Endothelial cell of umbilical vein (primary cell): ENCODE measurements around the gene EIF2A. TPM values are rescaled to one million over a fixed set of nuclear protein-coding genes. Genes with fewer than 3 reads are reported as not detected.
A peak's percentile ranks its signal among the peaks of the same experiment; 100 is the strongest.

ENCODE experiments used
- BruUV-seq: library from RNA; stranded (reverse); fragments of 400-500 nt; replicated peaks from 2 replicates; lab custom pipeline; 2021; lab: Mats Ljungman, UMichigan
- CTCF ChIA-PET: fragments of 300-600, 350-600 bp; sonication (Branson Sonifier 250); formaldehyde crosslinking; loops from one replicate; lab custom pipeline; 2021; ENCODE audit warnings: antibody characterized with exemption, inconsistent platforms; lab: Charles Lee
- POLR2A ChIA-PET: fragments of 300-600, 350-600 bp; sonication (Branson Sonifier 250); formaldehyde crosslinking; loops from one replicate; lab custom pipeline; 2021; ENCODE audit warnings: antibody characterized with exemption, inconsistent platforms; lab: Charles Lee
- DNase-seq: peaks from one replicate; pipeline ENCODE4 v3.0.0-alpha.2; 2011; ENCODE audit warnings: low read depth, low spot score
- FAIRE-seq: peaks from 2 replicates; lab custom pipeline; 2011; peaks lifted over from hg19 to GRCh38; lab: Jason Lieb, UNC
- H2AFZ ChIP-seq: 2 replicates; pipeline ENCODE4 v1.6.0; 2012; ENCODE audit warnings: low read depth, low read length, control low read depth, inconsistent platforms
- H3K27ac ChIP-seq: 2 replicates; pipeline ENCODE4 v1.5.1; 2011; ENCODE audit warnings: low read depth, mild to moderate bottlenecking, control low read depth, low read length, moderate library complexity; ENCODE audit not compliant: insufficient read depth
- H3K27me3 ChIP-seq, 2 experiments: 2 replicates each; pipeline versions ENCODE4 v1.6.0 to v1.6.1; 2011; ENCODE audit warnings: low read length in 2 of 2, mixed read lengths in 1 of 2; ENCODE audit not compliant: control insufficient read depth in 2 of 2, insufficient read depth in 2 of 2
- H3K36me3 ChIP-seq, 2 experiments: 2 replicates in 1 of 2; 3 replicates in 1 of 2; pipeline ENCODE4 v1.5.1; 2011; ENCODE audit warnings: low read length in 2 of 2, mild to moderate bottlenecking in 1 of 2, moderate library complexity in 1 of 2; ENCODE audit not compliant: control insufficient read depth in 2 of 2, insufficient read depth in 2 of 2; ENCODE audit errors: extremely low read depth in 1 of 2
- H3K4me1 ChIP-seq: 3 replicates; pipeline ENCODE4 v1.5.1; 2011; ENCODE audit warnings: mild to moderate bottlenecking, low read length; ENCODE audit not compliant: control insufficient read depth, insufficient read depth; ENCODE audit errors: extremely low read depth
- H3K4me2 ChIP-seq: 2 replicates; pipeline ENCODE4 v1.6.1; 2011; ENCODE audit warnings: low read length, control low read depth, mixed read lengths; ENCODE audit not compliant: insufficient read depth
- H3K4me3 ChIP-seq, 3 experiments: fragments of 200-600 bp in 1 of 3; sonication (generic), shearing (Covaris generic) in 1 of 3; replicated peaks in 1 of 3; 2 replicates each; pipeline ENCODE4 v1.5.1; 2011 to 2016; ENCODE audit warnings: control low read depth in 3 of 3, low read length in 3 of 3, mild to moderate bottlenecking in 2 of 3, inconsistent platforms in 1 of 3, low read depth in 1 of 3, moderate library complexity in 1 of 3; ENCODE audit not compliant: insufficient read depth in 1 of 3
- H3K79me2 ChIP-seq: 2 replicates; pipeline ENCODE4 v1.6.0; 2012; ENCODE audit warnings: low read length, inconsistent platforms; ENCODE audit not compliant: control insufficient read depth, insufficient read depth
- H3K9ac ChIP-seq: replicated peaks from 2 replicates; pipeline ENCODE3; 2011; ENCODE audit warnings: low read length, control low read depth; ENCODE audit not compliant: insufficient read depth; ENCODE audit errors: extremely low read depth
- H3K9me1 ChIP-seq: replicated peaks from 3 replicates; pipeline ENCODE4 v1.6.0; 2011; ENCODE audit warnings: mild to moderate bottlenecking, low read length; ENCODE audit not compliant: control insufficient read depth, insufficient read depth; ENCODE audit errors: extremely low read depth
- H3K9me3 ChIP-seq: replicated peaks from 2 replicates; pipeline ENCODE4 v1.5.1; 2012; ENCODE audit warnings: low read length, inconsistent platforms; ENCODE audit not compliant: control insufficient read depth, insufficient read depth
- H4K20me1 ChIP-seq: replicated peaks from 2 replicates; pipeline ENCODE3; 2011; ENCODE audit warnings: mild to moderate bottlenecking, low read length; ENCODE audit not compliant: control insufficient read depth, insufficient read depth; ENCODE audit errors: extremely low read depth
- CTCF ChIP-seq, 2 donors: IDR thresholded peaks; 1 replicate in 1 of 2; 2 replicates in 1 of 2; pipeline ENCODE4 v1.5.1; 2011; ENCODE audit warnings: low read length in 2 of 2, mild to moderate bottlenecking in 2 of 2, moderate library complexity in 2 of 2, control low read depth in 1 of 2, inconsistent platforms in 1 of 2, low read depth in 1 of 2; ENCODE audit not compliant: insufficient read depth in 1 of 2; ENCODE audit errors: extremely low read depth in 1 of 2
- EZH2 ChIP-seq: IDR thresholded peaks from 2 replicates; pipeline ENCODE4 v1.6.1; 2012; ENCODE audit warnings: borderline replicate concordance, low read depth, mild to moderate bottlenecking, moderate library complexity, low read length, inconsistent platforms; ENCODE audit not compliant: severe bottlenecking
- FOS ChIP-seq: IDR thresholded peaks from 2 replicates; pipeline ENCODE4 v1.6.1; 2011; ENCODE audit warnings: mild to moderate bottlenecking, low read length, moderate library complexity, borderline replicate concordance; ENCODE audit not compliant: insufficient read depth
- GATA2 ChIP-seq: IDR thresholded peaks from 2 replicates; pipeline ENCODE4 v1.7.0; 2011; ENCODE audit warnings: low read depth, mild to moderate bottlenecking, moderate library complexity, mixed read lengths, low read length; ENCODE audit not compliant: insufficient read length, insufficient read depth
- JUN ChIP-seq: IDR thresholded peaks from 2 replicates; pipeline ENCODE4 v1.6.1; 2011; ENCODE audit warnings: borderline replicate concordance, low read depth; ENCODE audit not compliant: insufficient read length, insufficient read depth
- MYC ChIP-seq: IDR thresholded peaks from one replicate; pipeline ENCODE4 v1.6.1; 2011; ENCODE audit warnings: mild to moderate bottlenecking, low read depth, low read length
- POLR2A ChIP-seq: IDR thresholded peaks from 2 replicates; pipeline ENCODE4 v1.6.1; 2012; ENCODE audit warnings: low read depth, mild to moderate bottlenecking, control low read depth, low read length
- POLR2AphosphoS5 ChIP-seq: IDR thresholded peaks from 2 replicates; pipeline ENCODE4 v1.6.1; 2012; ENCODE audit warnings: low read depth, mild to moderate bottlenecking, control low read depth, low read length, moderate library complexity; ENCODE audit not compliant: insufficient read depth
- dilution Hi-C: fragments of 300-500 bp; cut with MboI; formaldehyde crosslinking; loops from one replicate; pipeline ENCODE4 v1.15.0; 2019; ENCODE audit warnings: low sequenced_read_pairs; ENCODE audit not compliant: extremely low pct_ligation_motif_present
- intact Hi-C: fragments of 100-400 bp; cut with micrococcal nuclease; formaldehyde crosslinking; loops from one replicate; pipeline ENCODE4 v1.10.0; 2022
- polyA plus RNA-seq, 4 experiments: library from polyadenylated mRNA; depleted of rRNA in 3 of 4; stranded (reverse) in 3 of 4; unstranded in 1 of 4; fragments of >200 nt; gene quantifications; 2 replicates each; pipeline versions ENCODE4 v1.2.1 to v1.2.3, GENCODE V29; 2011 to 2012; ENCODE audit warnings: missing spikeins in 1 of 4
- total RNA-seq: library from RNA; stranded (reverse); gene quantifications from 2 replicates; pipeline ENCODE4 v1.2.3, GENCODE V29; 2021
- TF ChIP-seq, protein P1 (sequence below): IDR thresholded peaks from 2 replicates; pipeline ENCODE4 v1.6.1; 2011; ENCODE audit not compliant: insufficient read depth, insufficient read length

EIF2A gene
- total and polyA plus RNA-seq, 2 donors (not counting 3 experiments of a cell fraction or from before 2014, with no cell fraction given) = 85.2 to 97.6 TPM

GRCh38 chr3:150547045-150547741 lies 606 bp downstream of the EIF2A start:
- Histone ChIP-seq H3K9me3 (no peaks in the 10 kb centered on the region), H3K9me1 (no peaks in the 10 kb centered on the region), H3K79me2 (peaks cover 81% of the 10 kb centered on the region), H3K36me3 (peaks cover 2 to 17% of the 10 kb centered on the region in 2 experiments), H3K4me2 (peak overlapping the region; percentile 99), H3K9ac (peak overlapping the region; percentile 98), H3K27ac (peak overlapping the region; percentile 97), H3K4me1 (peaks cover 25% of the 10 kb centered on the region), H2AFZ (peak overlapping the region; percentile 44), H3K4me3 (peak overlapping the region; percentile 64 to 92 (median 80)), H3K27me3 (no peaks in the 10 kb centered on the region), H4K20me1 (no peaks in the 10 kb centered on the region)
- ChIA-PET POLR2A (interaction anchor here (0.8 to 1.9 kb wide), 3 partner anchors 10 to 216 kb away, joined by 3 to 7 read pairs (median 3); partner anchors contain the start of gene SIAH2), CTCF (interaction anchor here (0.8 to 1.8 kb wide), 3 partner anchors 9 to 42 kb away, joined by 3 read pairs; no protein-coding TSS in a partner anchor)
- dilution Hi-C loops = no loop called here
- BruUV-seq = TSS peak; percentile 80
- TF ChIP-seq, protein P1, sequence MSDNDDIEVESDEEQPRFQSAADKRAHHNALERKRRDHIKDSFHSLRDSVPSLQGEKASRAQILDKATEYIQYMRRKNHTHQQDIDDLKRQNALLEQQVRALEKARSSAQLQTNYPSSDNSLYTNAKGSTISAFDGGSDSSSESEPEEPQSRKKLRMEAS = no peak
- TF ChIP-seq FOS (no peak), POLR2A (no peak), CTCF (IDR thresholded peaks at IDR 0.05; ENCODE audit: extremely low read depth in 1 of 2, insufficient read depth in 1 of 2, low read depth in 1 of 2, low read length in 2 of 2) (no peak), EZH2 (no peak), GATA2 (no peak), MYC (no peak), JUN (no peak), POLR2AphosphoS5 (no peak)
- DNase-seq (no peak), FAIRE-seq (no peak)
- intact Hi-C loops = loop anchor here (2.0 to 10.0 kb wide), 3 partner anchors 158 to 320 kb away; partner anchors contain the start of gene ERICH6
